GM12865 (cell line): ENCODE measurements around the gene ARL3.

Experiments
- DNase-seq: peaks from one replicate; pipeline ENCODE4 v3.0.0; 2010; ENCODE audit warnings: low read depth
- H3K4me3 ChIP-seq: 2 replicates; pipeline ENCODE4 v1.5.1; 2011; ENCODE audit warnings: mild to moderate bottlenecking, low read depth, low read length, control low read depth
- CTCF ChIP-seq: IDR thresholded peaks from 2 replicates; pipeline ENCODE4 v1.5.1; 2011; ENCODE audit warnings: low read length, control low read depth, low read depth, inconsistent platforms; ENCODE audit not compliant: insufficient read depth; ENCODE audit errors: missing control alignments

The ARL3 gene

GRCh38 chr10:102635377-102635776 is 78.8 kb downstream of the ARL3 start:
- H3K4me3 ChIP-seq: no peak overlapping the region
- no peak for DNase-seq
- TF ChIP-seq CTCF: no peak

GRCh38 chr10:102634686-102635085 is 79.5 kb downstream of the ARL3 start:
- H3K4me3 ChIP-seq: no peak overlapping the region
- no peak for DNase-seq
- TF ChIP-seq CTCF: no peak

GRCh38 chr10:102633848-102634247 is 80.3 kb downstream of the ARL3 start:
- no peak overlapping the region for H3K4me3 ChIP-seq
- no peak for TF ChIP-seq CTCF
- DNase-seq: no peak

GRCh38 chr10:102633287-102633686 is 80.9 kb downstream of the ARL3 start:
- no peak for TF ChIP-seq CTCF

GRCh38 chr10:102632394-102633111 is 81.6 kb downstream of the ARL3 start:
- TF ChIP-seq CTCF: no peak
- H3K4me3 ChIP-seq: no peak overlapping the region
- no peak for DNase-seq

More at GRCh38 chr10:102633287-102633686, 80.9 kb downstream of the ARL3 start:
- H3K4me3 ChIP-seq: no peak overlapping the region
- no peak for DNase-seq

GRCh38 chr10:102631525-102632393 is 82.4 kb downstream of the ARL3 start:
- TF ChIP-seq CTCF: no peak
- H3K4me3 ChIP-seq: no peak overlapping the region
- no peak for DNase-seq
